Stimulated activated CD8-positive, alpha-beta memory T cell treated with anti-CD3 and anti-CD28 coated beads, Interleukin-7, amount 100 ng/mL, for 48 hours (primary cell): ENCODE measurements around the gene CCNQ.

Experiments used
- DNase-seq, 2 donors: peaks; one replicate each; pipeline ENCODE4 v3.0.0-alpha.2; 2020; ENCODE audit warnings: low read depth in 1 of 2; ENCODE audit errors: extremely low read depth in 1 of 2

The CCNQ gene

DNA sequence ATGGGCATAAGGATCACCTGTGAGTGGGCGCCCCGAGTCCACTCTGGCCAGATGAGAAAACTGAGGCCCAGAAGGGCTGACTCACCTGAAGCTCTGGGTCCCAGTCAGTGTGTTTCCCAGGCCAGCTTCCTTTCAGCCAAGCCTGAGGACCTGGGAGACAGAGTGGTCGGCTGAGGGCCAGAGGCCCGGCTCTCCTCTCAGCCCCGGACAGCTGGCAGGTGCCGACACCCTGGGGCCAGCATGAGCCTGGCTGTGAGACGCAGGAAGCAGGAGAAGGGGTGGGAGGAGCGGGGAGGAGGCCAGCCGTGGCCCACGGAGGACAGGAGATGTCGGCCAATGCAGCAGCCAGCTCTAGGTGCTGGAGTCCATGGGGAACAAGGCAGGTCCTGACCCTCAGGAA is 52.6 kb downstream of the CCNQ start:
- no peak for DNase-seq

DNA sequence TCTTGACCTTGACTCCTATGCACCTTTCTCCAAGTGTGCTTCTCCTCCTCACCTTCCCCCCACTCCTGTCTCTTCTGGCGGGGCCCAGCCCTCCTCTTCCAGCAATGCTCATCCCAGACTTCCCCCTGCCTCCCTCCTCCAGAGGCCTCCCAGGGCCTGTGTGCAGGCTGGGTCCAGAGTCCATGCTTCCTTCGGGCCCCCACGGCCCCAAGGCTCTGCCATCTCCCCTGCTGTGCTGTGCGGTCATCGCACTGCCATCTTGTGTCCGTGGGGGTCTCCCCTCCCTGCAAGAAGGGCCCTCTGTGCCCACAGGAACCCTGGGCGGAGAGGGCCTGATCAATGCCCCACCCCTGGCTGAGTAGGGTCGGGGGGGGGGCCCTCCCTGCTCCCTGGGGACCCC is 54.2 kb downstream of the CCNQ start:
- no peak for DNase-seq

DNA sequence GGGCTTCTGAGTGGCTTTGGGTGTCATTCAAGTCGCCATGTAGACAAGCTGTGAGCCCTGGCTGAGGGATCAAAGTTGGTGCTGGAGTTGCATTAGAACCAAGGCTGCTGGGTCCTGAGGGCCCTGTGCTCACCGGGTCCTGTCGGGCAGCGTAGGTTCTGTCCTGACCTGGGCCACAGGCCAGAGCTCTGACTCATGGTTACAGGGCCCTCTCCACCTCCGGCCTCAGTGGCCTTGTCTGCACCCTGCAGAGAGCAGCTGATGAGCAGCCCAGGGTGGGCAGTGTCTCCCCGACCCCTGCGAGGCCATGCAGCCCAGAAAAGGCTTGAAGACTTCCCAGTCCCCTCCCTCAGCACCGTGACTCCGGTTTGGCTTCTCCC is 59.0 kb downstream of the CCNQ start:
- DNase-seq, result no peak

DNA sequence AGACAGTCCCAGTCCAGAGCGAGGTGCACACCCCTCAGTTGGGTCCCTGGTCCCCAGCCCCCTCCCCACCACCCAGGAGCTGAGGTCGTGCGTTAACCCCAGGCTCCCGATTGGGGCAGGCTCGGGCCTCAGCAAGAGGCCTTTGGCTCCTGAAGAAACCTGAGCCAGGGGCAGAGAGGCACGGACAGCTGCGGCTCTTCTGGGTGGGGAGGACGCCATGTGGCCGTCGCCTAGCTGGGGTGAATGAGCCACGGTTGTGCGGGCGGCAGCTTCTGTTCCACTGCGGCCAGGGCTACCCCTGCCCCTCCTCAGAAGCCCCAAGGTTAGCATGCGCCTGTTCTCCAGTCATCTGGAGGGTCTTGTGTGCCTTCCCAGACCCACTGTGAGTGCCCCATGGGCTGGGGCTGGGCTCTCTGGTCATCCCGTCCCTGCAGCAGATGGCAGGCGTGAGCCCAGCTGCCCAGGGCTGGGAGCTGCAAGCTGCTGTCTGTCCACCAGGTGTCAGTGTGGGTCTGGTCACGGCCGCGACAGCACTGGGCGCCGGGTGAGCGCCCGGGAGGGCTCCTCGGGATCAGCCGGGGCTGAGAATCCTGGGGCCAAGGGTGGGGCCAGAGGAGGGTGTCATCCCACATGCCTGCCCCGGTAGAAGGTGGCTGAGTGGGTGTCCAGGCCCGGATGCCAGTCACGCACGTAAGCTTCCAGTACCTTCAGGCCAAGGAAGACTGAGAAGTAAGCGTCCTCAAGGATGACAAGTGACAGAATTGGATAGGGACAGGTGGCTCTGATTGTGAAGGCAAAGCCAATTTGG is 59.6 kb downstream of the CCNQ start:
- peak; percentile 10 for DNase-seq

GRCh38 chrX:153538424-153538823 is 60.5 kb downstream of the CCNQ start:
- no peak for DNase-seq
